DOHH2 (cell line): ENCODE measurements around the gene ZMIZ1.

Experiments used
- H3F3A ChIP-seq: fragments of 200-600 bp; sonication (generic), shearing (Covaris generic); 2 replicates; pipeline ENCODE4 v1.6.0; 2016; ENCODE audit warnings: antibody characterized with exemption, mild to moderate bottlenecking; ENCODE audit not compliant: control insufficient read depth, insufficient read depth
- H3K27ac ChIP-seq: fragments of 200-600 bp; sonication (generic); 2 replicates; pipeline ENCODE4 v1.5.1; 2014; ENCODE audit warnings: low read depth, mild to moderate bottlenecking, low read length, moderate library complexity
- H3K27me3 ChIP-seq: fragments of 200-600 bp; sonication (generic); 2 replicates; pipeline ENCODE4 v1.6.1; 2014; ENCODE audit warnings: mild to moderate bottlenecking, low read length, mixed read lengths; ENCODE audit not compliant: control insufficient read depth
- H3K36me3 ChIP-seq: fragments of 200-600 bp; sonication (generic); 2 replicates; pipeline ENCODE4 v1.6.1; 2014; ENCODE audit warnings: mild to moderate bottlenecking, low read length, moderate library complexity, mixed read lengths; ENCODE audit not compliant: control insufficient read depth
- H3K4me1 ChIP-seq: fragments of 200-600 bp; sonication (generic); 2 replicates; pipeline ENCODE4 v1.6.1; 2014; ENCODE audit warnings: mild to moderate bottlenecking, low read length, mixed read lengths; ENCODE audit not compliant: control insufficient read depth
- H3K4me2 ChIP-seq: fragments of 200-600 bp; sonication (generic); 2 replicates; pipeline ENCODE4 v1.6.0; 2014; ENCODE audit warnings: mild to moderate bottlenecking, low read length, moderate library complexity
- H3K4me3 ChIP-seq: fragments of 200-600 bp; sonication (generic); 2 replicates; pipeline ENCODE4 v1.5.1; 2014; ENCODE audit warnings: mild to moderate bottlenecking, low read length, mixed read lengths
- H3K79me2 ChIP-seq: fragments of 200-600 bp; sonication (generic); 2 replicates; pipeline ENCODE4 v1.6.1; 2014; ENCODE audit warnings: mild to moderate bottlenecking, low read length, mixed read lengths; ENCODE audit not compliant: control insufficient read depth
- H3K9me2 ChIP-seq: fragments of 200-600 bp; sonication (generic); replicated peaks from 2 replicates; pipeline ENCODE4 v1.6.1; 2014; ENCODE audit warnings: mild to moderate bottlenecking, low read length, mixed read lengths; ENCODE audit not compliant: control insufficient read depth
- H3K9me3 ChIP-seq: fragments of 200-600 bp; sonication (generic); 2 replicates; pipeline ENCODE4 v1.6.1; 2014; ENCODE audit warnings: antibody characterized with exemption, low read length, mixed read lengths; ENCODE audit not compliant: control insufficient read depth, insufficient read depth
- H4K20me1 ChIP-seq: fragments of 200-600 bp; sonication (generic); 2 replicates; pipeline ENCODE4 v1.6.0; 2014; ENCODE audit warnings: low read depth, mild to moderate bottlenecking, antibody characterized with exemption, low read length, moderate library complexity; ENCODE audit not compliant: control insufficient read depth, insufficient read depth
- CTCF ChIP-seq: fragments of 200-600 bp; sonication (generic); IDR thresholded peaks from one replicate; pipeline ENCODE4 v1.5.1; 2014; ENCODE audit warnings: antibody characterized with exemption, mild to moderate bottlenecking, low read depth, low read length; ENCODE audit not compliant: poor library complexity, severe bottlenecking
- EZH2phosphoT487 ChIP-seq: fragments of 200-600 bp; sonication (generic); IDR thresholded peaks from 2 replicates; pipeline ENCODE4 v1.6.1; 2017; ENCODE audit warnings: borderline replicate concordance, mild to moderate bottlenecking, antibody characterized with exemption, low read length, moderate library complexity, mixed read lengths

ZMIZ1 gene

GRCh38 chr10:79078367-79079053, 9.7 kb downstream of the ZMIZ1 start:
- Histone ChIP-seq H3K36me3 (no peaks in the 10 kb centered on the region), H3K79me2 (no peaks in the 10 kb centered on the region), H3K4me1 (peaks cover 14% of the 10 kb centered on the region), H3F3A (no peaks in the 10 kb centered on the region), H4K20me1 (0 out of 2 replicates have a peak, but pooled peaks cover 6% of the 10 kb centered on the region), H3K9me2 (no peaks in the 10 kb centered on the region), H3K9me3 (no peaks in the 10 kb centered on the region), H3K4me2 (no peak overlapping the region), H3K27me3 (peaks cover 44% of the 10 kb centered on the region), H3K27ac (no peak overlapping the region), H3K4me3 (no peak overlapping the region)
- TF ChIP-seq CTCF, result no peak
- no peak for TF ChIP-seq EZH2phosphoT487

GRCh38 chr10:79079054-79079397, 10.3 kb downstream of the ZMIZ1 start:
- no peaks in the 10 kb centered on the region for H3K36me3 ChIP-seq
- no peak overlapping the region for H3K4me2 ChIP-seq
- H3K27me3 ChIP-seq, result peaks cover 39% of the 10 kb centered on the region
- H3K9me3 ChIP-seq, result no peaks in the 10 kb centered on the region
- peaks cover 19% of the 10 kb centered on the region for H3K4me1 ChIP-seq
- no peaks in the 10 kb centered on the region for H3F3A ChIP-seq
- H3K79me2 ChIP-seq, result no peaks in the 10 kb centered on the region
- no peak overlapping the region for H3K27ac ChIP-seq
- no peaks in the 10 kb centered on the region for H3K9me2 ChIP-seq
- TF ChIP-seq CTCF (no peak), EZH2phosphoT487 (no peak)
- 0 out of 2 replicates have a peak, but pooled peaks cover 6% of the 10 kb centered on the region for H4K20me1 ChIP-seq
- H3K4me3 ChIP-seq, result no peak overlapping the region

GRCh38 chr10:79079490-79080355, 11.0 kb downstream of the ZMIZ1 start:
- Histone ChIP-seq H3K27me3 (peaks cover 32% of the 10 kb centered on the region), H3K79me2 (no peaks in the 10 kb centered on the region), H3K27ac (no peak overlapping the region), H3K36me3 (no peaks in the 10 kb centered on the region), H3K4me3 (no peak overlapping the region), H3K4me1 (peaks cover 26% of the 10 kb centered on the region), H3F3A (no peaks in the 10 kb centered on the region), H3K9me3 (no peaks in the 10 kb centered on the region), H3K4me2 (no peak overlapping the region), H4K20me1 (0 out of 2 replicates have a peak, but pooled peaks cover 6% of the 10 kb centered on the region), H3K9me2 (no peaks in the 10 kb centered on the region)
- TF ChIP-seq CTCF, result no peak
- no peak for TF ChIP-seq EZH2phosphoT487
